ENCODE measurements around the gene ZGPAT. TPM values are rescaled to one million over a fixed set of nuclear protein-coding genes. Genes with fewer than 3 reads are reported as not detected.

Gene ZGPAT
- total RNA-seq, 4 donors from 2014 or later = 13.4 to 20.8 (median 15.5) TPM

DNA sequence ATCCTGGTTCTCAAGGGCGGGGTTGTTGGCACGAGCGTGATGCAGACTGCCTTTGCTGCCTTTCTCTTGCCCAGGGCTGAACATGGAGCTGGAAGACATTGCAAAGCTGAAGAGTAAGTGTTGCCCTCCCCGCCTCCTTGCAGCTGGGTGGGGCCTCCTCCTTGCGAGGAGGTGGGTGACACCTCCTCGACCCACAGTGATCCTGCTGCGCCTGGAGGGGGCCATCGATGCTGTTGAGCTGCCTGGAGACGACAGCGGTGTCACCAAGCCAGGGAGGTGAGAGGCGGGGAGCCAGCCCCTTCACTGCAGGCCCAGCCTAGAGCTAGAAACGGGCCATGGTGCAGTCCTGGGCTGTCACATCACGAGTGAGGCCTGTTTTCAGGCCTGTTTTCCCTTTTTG lies 29.8 kb upstream of the ZGPAT start:
- H3K27me3 ChIP-seq = no peaks in the 10 kb centered on the region
- H3K27ac ChIP-seq = no peak overlapping the region
- intact Hi-C loops (cut with DNase I; ENCODE audit: low total_unique reads) = no loop called here
- ATAC-seq (no peak), DNase-seq (no peak)
- H3K4me1 ChIP-seq = peaks cover 0 to 8% of the 10 kb centered on the region in 2 donors
- H3K4me3 ChIP-seq = no peak overlapping the region
- TF ChIP-seq POLR2A (IDR thresholded peaks at IDR 0.05) = no peak
- TF ChIP-seq, protein P1, sequence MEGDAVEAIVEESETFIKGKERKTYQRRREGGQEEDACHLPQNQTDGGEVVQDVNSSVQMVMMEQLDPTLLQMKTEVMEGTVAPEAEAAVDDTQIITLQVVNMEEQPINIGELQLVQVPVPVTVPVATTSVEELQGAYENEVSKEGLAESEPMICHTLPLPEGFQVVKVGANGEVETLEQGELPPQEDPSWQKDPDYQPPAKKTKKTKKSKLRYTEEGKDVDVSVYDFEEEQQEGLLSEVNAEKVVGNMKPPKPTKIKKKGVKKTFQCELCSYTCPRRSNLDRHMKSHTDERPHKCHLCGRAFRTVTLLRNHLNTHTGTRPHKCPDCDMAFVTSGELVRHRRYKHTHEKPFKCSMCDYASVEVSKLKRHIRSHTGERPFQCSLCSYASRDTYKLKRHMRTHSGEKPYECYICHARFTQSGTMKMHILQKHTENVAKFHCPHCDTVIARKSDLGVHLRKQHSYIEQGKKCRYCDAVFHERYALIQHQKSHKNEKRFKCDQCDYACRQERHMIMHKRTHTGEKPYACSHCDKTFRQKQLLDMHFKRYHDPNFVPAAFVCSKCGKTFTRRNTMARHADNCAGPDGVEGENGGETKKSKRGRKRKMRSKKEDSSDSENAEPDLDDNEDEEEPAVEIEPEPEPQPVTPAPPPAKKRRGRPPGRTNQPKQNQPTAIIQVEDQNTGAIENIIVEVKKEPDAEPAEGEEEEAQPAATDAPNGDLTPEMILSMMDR (IDR thresholded peaks at IDR 0.05 in 4 of 5, conservative IDR thresholded peaks at IDR 0.05 in 1 of 5) = no peak
- H3K36me3 ChIP-seq = peaks cover 0 to 52% of the 10 kb centered on the region in 2 donors
- H3K9me3 ChIP-seq = no peaks in the 10 kb centered on the region
- in situ Hi-C loops (cut with MboI; ENCODE audit: low sequenced_read_pairs in 4 of 4) = no loop called here

DNA sequence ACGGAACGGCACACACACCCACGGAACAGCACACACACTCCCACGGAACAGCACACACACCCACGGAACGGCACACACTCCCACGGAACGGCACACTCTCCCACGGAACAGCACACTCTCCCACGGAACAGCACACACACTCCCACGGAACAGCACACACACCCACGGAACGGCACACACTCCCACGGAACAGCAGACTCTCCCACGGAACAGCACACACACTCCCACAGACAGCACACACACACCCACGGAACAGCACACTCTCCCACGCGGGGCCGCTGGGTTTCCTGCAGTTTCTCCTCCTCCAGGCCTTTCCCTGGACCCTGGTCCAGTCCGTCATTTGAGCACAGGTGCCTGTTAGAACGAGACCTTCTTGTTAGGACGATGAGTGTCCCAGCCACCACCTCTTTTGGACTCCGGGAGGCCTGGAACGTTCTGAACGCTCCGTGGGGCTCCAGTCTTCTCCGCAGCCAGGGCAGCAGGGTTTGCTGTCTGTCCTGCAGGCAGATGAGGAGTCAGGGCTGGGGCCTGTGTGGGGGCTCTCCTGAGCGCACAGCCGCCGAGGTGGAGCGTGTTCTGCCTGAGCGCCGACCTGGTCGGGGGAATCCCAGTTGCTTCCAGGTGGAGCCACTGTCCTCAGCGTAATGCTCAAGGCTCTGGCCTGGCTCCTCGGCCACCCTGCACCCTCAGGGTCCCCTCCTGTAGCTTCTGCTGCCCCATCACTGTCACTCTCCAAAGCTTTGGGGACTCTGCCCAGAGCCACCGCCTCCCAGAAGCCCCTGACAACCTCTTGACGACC lies 29.0 kb upstream of the ZGPAT start:
- TF ChIP-seq POLR2A (IDR thresholded peaks at IDR 0.05) = no peak
- TF ChIP-seq, protein P1 (IDR thresholded peaks at IDR 0.05 in 4 of 5, conservative IDR thresholded peaks at IDR 0.05 in 1 of 5) = no peak
- H3K27ac ChIP-seq = no peak overlapping the region
- H3K4me1 ChIP-seq = peaks cover 0 to 8% of the 10 kb centered on the region in 2 donors
- peaks cover 0 to 50% of the 10 kb centered on the region in 2 donors for H3K36me3 ChIP-seq
- in situ Hi-C loops (cut with MboI; ENCODE audit: low sequenced_read_pairs in 4 of 4) = no loop called here
- H3K27me3 ChIP-seq = no peaks in the 10 kb centered on the region
- DNase-seq (no peak), ATAC-seq (no peak)
- H3K9me3 ChIP-seq = no peaks in the 10 kb centered on the region
- intact Hi-C loops (cut with DNase I; ENCODE audit: low total_unique reads) = no loop called here
- H3K4me3 ChIP-seq = no peak overlapping the region

DNA sequence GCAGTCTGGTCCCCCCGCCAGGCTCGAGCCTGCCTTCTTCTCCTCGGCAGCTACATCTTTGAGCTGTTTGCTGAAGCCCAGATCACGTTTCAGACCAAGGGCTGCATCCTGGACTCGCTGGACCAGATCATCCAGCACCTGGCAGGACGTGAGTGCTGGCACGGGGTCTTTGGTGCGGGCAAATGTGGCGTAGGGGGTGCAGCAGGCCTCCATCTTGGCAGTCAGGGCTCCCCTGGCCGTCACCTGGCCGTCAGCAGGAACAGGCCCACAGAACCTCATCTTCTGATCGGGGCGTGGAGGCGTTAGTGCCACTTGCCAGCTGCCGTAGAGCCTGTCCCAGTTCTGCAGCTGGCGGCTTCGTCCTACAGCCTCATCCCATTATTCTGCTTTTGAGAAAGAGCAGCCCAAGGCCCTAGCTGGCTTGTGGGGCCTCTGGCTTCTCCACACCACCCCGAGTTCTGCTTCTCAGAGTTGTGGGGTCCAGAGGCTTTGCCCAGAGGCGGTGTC lies 28.0 kb upstream of the ZGPAT start:
- Histone ChIP-seq H3K27me3 (no peaks in the 10 kb centered on the region), H3K4me1 (peaks cover 0 to 8% of the 10 kb centered on the region in 2 donors), H3K9me3 (no peaks in the 10 kb centered on the region), H3K4me3 (no peak overlapping the region), H3K36me3 (peaks cover 0 to 40% of the 10 kb centered on the region in 2 donors), H3K27ac (no peak overlapping the region)
- in situ Hi-C loops (cut with MboI; ENCODE audit: low sequenced_read_pairs in 4 of 4) (no loop called here), intact Hi-C loops (cut with DNase I; ENCODE audit: low total_unique reads) (no loop called here)
- ATAC-seq (no peak), DNase-seq (no peak)
- TF ChIP-seq, protein P1 (IDR thresholded peaks at IDR 0.05 in 4 of 5, conservative IDR thresholded peaks at IDR 0.05 in 1 of 5) = no peak
- no peak for TF ChIP-seq POLR2A (IDR thresholded peaks at IDR 0.05)

DNA sequence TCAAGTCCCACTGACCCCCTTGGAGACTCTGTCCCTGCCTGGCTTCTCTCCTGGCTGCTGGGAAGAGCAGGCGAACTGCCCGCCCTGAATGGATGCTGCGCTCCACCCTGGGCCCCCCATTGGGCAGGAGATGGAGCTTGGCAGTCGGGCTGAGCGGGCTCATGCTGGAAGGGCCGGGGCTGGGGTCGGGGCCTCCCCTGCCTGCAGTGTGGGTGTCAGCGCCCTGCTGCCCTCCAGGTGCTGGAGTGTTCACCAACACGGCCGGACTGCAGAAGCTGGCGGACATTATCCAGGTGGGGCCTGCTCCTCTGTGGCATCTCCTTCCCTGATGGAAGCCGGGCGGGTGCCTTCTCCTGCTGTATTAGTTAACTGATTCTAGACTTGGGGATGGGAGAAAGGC lies 27.4 kb upstream of the ZGPAT start:
- in situ Hi-C loops (cut with MboI; ENCODE audit: low sequenced_read_pairs in 4 of 4) = no loop called here

More for the DNA sequence above, 27.4 kb upstream of the ZGPAT start:
- peaks cover 0 to 8% of the 10 kb centered on the region in 2 donors for H3K4me1 ChIP-seq
- no peak for DNase-seq
- intact Hi-C loops (cut with DNase I; ENCODE audit: low total_unique reads) = no loop called here
- no peaks in the 10 kb centered on the region for H3K9me3 ChIP-seq
- H3K4me3 ChIP-seq = no peak overlapping the region
- TF ChIP-seq, protein P1 (IDR thresholded peaks at IDR 0.05 in 4 of 5, conservative IDR thresholded peaks at IDR 0.05 in 1 of 5) = no peak
- TF ChIP-seq POLR2A (IDR thresholded peaks at IDR 0.05) = no peak
- no peak overlapping the region for H3K27ac ChIP-seq
- H3K36me3 ChIP-seq = peaks cover 0 to 34% of the 10 kb centered on the region in 2 donors
- no peaks in the 10 kb centered on the region for H3K27me3 ChIP-seq
- no peak for ATAC-seq
